ENCODE data around the gene TMCO4. TPM values are rescaled to one million over a fixed set of nuclear protein-coding genes. Genes with fewer than 3 reads are reported as not detected.

TMCO4 gene
- total and polyA plus RNA-seq, 2 of the 8 experiments (the other 6 are each of a cell fraction or from before 2014, with no cell fraction given): 3.0 to 3.1 TPM

DNA sequence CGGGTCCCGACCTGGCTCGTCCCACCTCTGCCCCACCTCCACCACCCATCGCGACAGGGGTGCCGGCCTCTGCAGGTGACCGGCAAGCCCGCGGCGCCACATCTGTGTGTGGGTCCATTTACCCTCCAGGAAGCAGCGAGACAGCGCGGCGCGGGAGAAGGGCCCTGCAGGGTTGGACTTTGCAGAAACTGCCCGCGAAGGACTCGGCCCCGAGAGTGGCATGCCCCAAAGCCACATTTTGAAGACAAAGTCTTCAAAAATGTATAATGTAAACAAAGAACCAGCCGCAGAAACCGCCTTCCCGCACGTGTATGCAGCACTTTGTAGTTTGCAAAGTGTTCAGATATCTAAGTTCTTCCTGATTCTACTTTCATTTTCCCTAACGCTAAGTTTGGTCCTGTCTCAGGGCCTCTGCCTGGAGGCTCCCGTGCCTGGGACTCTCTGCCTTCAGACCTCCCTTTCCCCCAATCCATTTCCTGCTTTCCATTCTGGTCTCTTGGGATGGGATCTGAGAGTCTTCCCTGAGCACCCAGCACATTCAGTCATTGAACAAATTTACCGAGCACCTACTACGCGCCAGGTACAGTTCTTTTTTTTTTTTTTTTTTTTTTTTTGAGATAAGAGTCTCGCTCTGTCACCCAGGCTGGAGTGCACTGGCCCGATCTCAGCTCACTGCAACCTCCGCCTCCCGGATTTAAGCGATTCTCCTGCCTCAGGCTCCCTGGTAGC is 524 bp upstream of the TMCO4 start:
- Histone ChIP-seq H4K20me1 (replicated peaks in 1 of 2; ENCODE audit: control insufficient read depth in 1 of 2, insufficient read depth in 2 of 2, low read length in 2 of 2) (no peaks in the 10 kb centered on the region), H3K79me2 (ENCODE audit: control insufficient read depth in 1 of 2, insufficient read depth in 2 of 2, low read length in 2 of 2) (no peaks in the 10 kb centered on the region), H3K23me2 (ENCODE audit: low read depth, low read length) (peaks cover 5% of the 10 kb centered on the region; the same call in 1 of the 2 replicates), H3K79me1 (ENCODE audit: low read depth, low read length) (no peaks in the 10 kb centered on the region), H2BK15ac (ENCODE audit: low read length) (no peak overlapping the region), H4K91ac (replicated peaks; ENCODE audit: insufficient read length, low read length) (no peak overlapping the region), H3K9ac (replicated peaks in 1 of 4; ENCODE audit: extremely low read depth in 1 of 4, low read depth in 3 of 4, low read length in 3 of 4) (peak overlapping the region in 1 of 4 experiments; percentile 50; a peak in 1 of 7 replicates), H3K4me1 (replicated peaks in 1 of 4; ENCODE audit: control insufficient read depth in 3 of 4, insufficient read depth in 4 of 4, low read length in 3 of 4) (peaks cover 2 to 9% (median 6%) of the 10 kb centered on the region in 4 experiments; a peak in 6 of 7 replicates), H3K4ac (replicated peaks; ENCODE audit: insufficient read length, low read depth, low read length) (no peak overlapping the region), H3K4me2 (ENCODE audit: insufficient read depth in 1 of 2, low read depth in 2 of 2, low read length in 2 of 2) (peak overlapping the region; percentile 59 to 71), H3K23ac (ENCODE audit: insufficient read length) (no peak overlapping the region), H3K36me3 (ENCODE audit: control insufficient read depth in 2 of 4, insufficient read depth in 4 of 4, low read length in 3 of 4) (no peaks in the 10 kb centered on the region), H4K5ac (ENCODE audit: insufficient read length, low read depth, low read length) (no peak overlapping the region), H2AFZ (ENCODE audit: low read length) (peak overlapping the region; percentile 48; the same call in 1 of the 2 replicates), H3K14ac (ENCODE audit: insufficient read length) (no peak overlapping the region), H3K27me3 (replicated peaks in 1 of 4; ENCODE audit: control insufficient read depth in 3 of 4, extremely low read depth in 1 of 4, insufficient read depth in 3 of 4, low read length in 3 of 4) (peaks cover 0 to 33% (median 22%) of the 10 kb centered on the region in 4 experiments; a peak in 6 of 7 replicates), H2AK5ac (ENCODE audit: low read depth, low read length) (no peak overlapping the region), H3K9me3 (ENCODE audit: insufficient read depth in 2 of 2, low read depth in 1 of 2, low read length in 1 of 2) (no peaks in the 10 kb centered on the region), H3K56ac (replicated peaks; ENCODE audit: insufficient read length, low read depth, low read length) (no peak overlapping the region), H3K27ac (ENCODE audit: low read depth, low read length) (no peak overlapping the region), H2BK12ac (ENCODE audit: low read depth, low read length) (no peak overlapping the region; the same call in 1 of the 2 replicates), H3K18ac (ENCODE audit: extremely low read depth, low read length) (no peak overlapping the region), H2BK120ac (replicated peaks; ENCODE audit: low read depth, low read length) (no peak overlapping the region), H2BK20ac (ENCODE audit: low read length) (no peak overlapping the region), H2BK5ac (ENCODE audit: low read depth, low read length) (no peak overlapping the region), H4K8ac (ENCODE audit: extremely low read depth, insufficient read depth, low read length) (peak overlapping the region; percentile 72; the same call in 1 of the 2 replicates), H3K4me3 (ENCODE audit: extremely low read depth in 1 of 4, insufficient read depth in 2 of 4, low read depth in 3 of 4, low read length in 4 of 4) (peak overlapping the region; percentile 31 to 65 (median 35))
- POLR2A ChIA-PET (ENCODE audit: partially characterized antibody): no interaction called here
- CTCF ChIA-PET (ENCODE audit: partially characterized antibody): interaction anchor here (1.1 to 1.8 kb wide), 3 partner anchors 16 to 301 kb away, joined by 3 to 5 read pairs (median 3); no protein-coding TSS in a partner anchor
- TF ChIP-seq NRF1 (IDR thresholded peaks at IDR 0.05; ENCODE audit: low read depth, low read length): no peak
- TF ChIP-seq, protein P1, sequence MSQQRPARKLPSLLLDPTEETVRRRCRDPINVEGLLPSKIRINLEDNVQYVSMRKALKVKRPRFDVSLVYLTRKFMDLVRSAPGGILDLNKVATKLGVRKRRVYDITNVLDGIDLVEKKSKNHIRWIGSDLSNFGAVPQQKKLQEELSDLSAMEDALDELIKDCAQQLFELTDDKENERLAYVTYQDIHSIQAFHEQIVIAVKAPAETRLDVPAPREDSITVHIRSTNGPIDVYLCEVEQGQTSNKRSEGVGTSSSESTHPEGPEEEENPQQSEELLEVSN (IDR thresholded peaks at IDR 0.05): peak; percentile 49; the same call in 1 of the 2 replicates
- no peak for TF ChIP-seq NANOG (IDR thresholded peaks at IDR 0.05; ENCODE audit: insufficient read depth, low read depth, low read length, poor library complexity, severe bottlenecking)
- TF ChIP-seq EZH2 (IDR thresholded peaks at IDR 0.05; ENCODE audit: low read depth, low read length, severe bottlenecking): peak; percentile 23
- 0 out of 2 replicates have a peak, but pooled peaks have one; percentile 9 for TF ChIP-seq PHF8 (conservative IDR thresholded peaks at IDR 0.05; ENCODE audit: low read depth, low read length)
- peak; percentile 47 for TF ChIP-seq KDM4A (IDR thresholded peaks at IDR 0.05; ENCODE audit: low read depth, low read length, severe bottlenecking)
- TF ChIP-seq, protein P2, sequence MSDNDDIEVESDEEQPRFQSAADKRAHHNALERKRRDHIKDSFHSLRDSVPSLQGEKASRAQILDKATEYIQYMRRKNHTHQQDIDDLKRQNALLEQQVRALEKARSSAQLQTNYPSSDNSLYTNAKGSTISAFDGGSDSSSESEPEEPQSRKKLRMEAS (IDR thresholded peaks at IDR 0.05): peak; percentile 43; the same call in 1 of the 2 replicates
- TF ChIP-seq SUZ12 (IDR thresholded peaks at IDR 0.05; ENCODE audit: low read length): peak; percentile 38; the same call in 1 of the 2 replicates
- 23% methylated on average over 30 of the region's 33 CpGs; no CpG with 5 or more reads in 1 of the 2 experiments for WGBS, 2 experiments (ENCODE audit: extremely low coverage in 1 of 2, insufficient coverage in 1 of 2, insufficient read length in 1 of 2, insufficient replicate concordance in 2 of 2, low coverage in 1 of 2, low lambda C conversion rate in 2 of 2, missing lambda C conversion rate in 1 of 2)
- FAIRE-seq (no peak), DNase-seq (ENCODE audit: low read depth in 1 of 2, low spot score in 2 of 2) (no peak)

Measured in H1 (cell line).